Myocyte (in vitro differentiated cells): ENCODE measurements around the gene TRAF7. TPM values are rescaled to one million over a fixed set of nuclear protein-coding genes. Genes with fewer than 3 reads are reported as not detected.
"Not testable (repeated sequence)": the region's sequence is repeated elsewhere in the genome, so short reads cannot be mapped to it uniquely, and the experiment has no call there.

Experiments used
- DNase-seq: peaks from one replicate; pipeline ENCODE4 v3.0.0-alpha.2; 2012; ENCODE audit warnings: low read depth
- total RNA-seq: library from RNA; depleted of rRNA; stranded (reverse); fragments of >200 nt; gene quantifications from 2 replicates; pipeline ENCODE4 v1.2.3, GENCODE V29; 2014

TRAF7 gene
- total RNA-seq, 1 donor from 2014 or later, result 95.8 TPM

GRCh38 chr16:2121853-2122252, 33.7 kb upstream of the TRAF7 start:
- no peak for DNase-seq

- DNase-seq, result no peak
Measured at GRCh38 chr16:2122429-2122828, 33.2 kb upstream of the TRAF7 start.

GRCh38 chr16:2122934-2123683, 32.5 kb upstream of the TRAF7 start:
- DNase-seq, result not testable (repeated sequence)

DNA sequence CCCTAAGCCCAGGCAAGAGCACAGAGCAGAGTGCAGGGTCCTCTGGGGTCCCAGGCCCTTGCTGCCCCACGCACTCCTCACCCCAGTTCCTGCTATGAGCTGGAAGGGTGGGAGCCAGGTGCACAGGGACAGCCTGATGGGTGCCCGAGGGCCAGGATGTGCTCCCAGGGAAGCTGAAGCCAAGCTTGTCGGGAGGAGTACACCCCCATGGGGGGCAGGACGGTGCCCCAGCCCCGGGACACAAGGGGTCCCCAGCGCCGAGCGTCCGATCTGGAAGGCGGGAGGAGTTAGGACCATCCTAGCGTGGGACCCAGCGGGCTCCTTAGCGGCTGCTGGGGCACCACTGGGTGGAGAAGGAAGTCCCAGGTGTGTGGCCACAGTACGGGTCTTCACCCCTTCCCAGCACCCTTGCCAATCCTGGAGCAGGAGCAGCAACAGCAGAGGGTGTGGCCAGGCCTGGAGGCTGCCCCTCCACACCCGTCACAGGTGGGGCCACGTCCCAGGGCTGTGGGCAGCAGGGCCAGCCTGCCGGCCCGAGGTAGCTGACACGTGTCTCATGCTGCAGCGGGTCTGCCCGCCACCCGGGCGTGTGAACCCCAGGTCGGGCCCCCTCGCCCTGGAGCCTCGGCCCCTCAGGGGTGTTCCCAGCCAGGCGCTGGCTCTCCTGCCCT, 31.7 kb upstream of the TRAF7 start:
- DNase-seq, result not testable (repeated sequence)

DNA sequence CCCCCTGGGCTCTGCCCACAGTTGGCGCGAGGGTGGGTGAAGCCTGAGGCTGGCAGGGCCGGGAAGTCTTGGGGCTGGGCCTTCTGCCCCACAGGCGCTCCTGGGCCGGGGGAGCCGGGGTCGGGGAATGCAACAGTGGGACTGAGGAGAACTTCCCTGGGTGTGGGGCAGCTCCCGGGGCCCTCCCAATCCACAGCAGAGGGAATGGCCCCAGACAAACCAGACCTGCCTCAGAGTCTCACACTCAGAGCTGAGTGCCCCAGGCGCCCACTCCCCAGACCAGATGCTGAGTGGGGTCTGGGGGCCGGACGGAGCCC, 31.2 kb upstream of the TRAF7 start:
- DNase-seq, result peak; percentile 25

DNA sequence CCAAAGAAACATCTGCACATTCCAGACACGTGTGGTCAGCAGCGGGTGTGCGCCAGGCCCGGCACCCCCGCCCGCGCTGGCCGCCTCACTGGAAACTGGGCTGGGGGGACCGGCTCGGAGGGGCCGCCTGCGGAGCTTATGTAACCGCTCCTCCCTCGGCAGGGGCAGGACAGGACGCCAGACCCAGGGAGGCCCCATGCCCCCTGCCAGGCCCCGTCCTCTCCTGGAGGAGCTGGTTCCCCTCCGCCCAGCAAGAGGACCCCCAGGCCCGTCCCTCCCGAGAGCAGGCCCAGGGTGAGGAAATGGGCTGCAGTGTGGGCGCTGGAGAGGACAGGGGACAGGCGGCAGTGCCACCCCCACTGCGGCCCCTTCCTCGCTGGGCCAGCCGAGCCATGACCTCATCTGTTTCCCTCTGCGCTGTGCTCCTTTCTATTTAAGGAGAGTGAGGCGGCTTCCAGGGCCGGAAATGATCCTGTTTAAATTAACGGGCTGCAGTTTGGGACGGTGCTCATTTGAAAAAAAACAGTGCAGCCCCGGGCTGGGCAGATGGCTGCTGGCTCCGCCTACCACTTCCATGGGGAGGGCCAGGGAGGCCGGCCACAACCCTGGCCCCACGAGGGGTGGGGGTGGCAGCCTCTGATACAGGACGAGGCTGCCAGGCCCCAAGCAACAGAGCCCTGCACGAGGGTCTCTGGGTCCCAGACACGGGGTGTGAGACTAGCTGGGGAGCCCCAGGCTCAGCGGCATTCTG, 30.7 kb upstream of the TRAF7 start:
- peak; percentile 78 for DNase-seq

GRCh38 chr16:2125609-2126008, 30.0 kb upstream of the TRAF7 start:
- not testable (repeated sequence) for DNase-seq

DNA sequence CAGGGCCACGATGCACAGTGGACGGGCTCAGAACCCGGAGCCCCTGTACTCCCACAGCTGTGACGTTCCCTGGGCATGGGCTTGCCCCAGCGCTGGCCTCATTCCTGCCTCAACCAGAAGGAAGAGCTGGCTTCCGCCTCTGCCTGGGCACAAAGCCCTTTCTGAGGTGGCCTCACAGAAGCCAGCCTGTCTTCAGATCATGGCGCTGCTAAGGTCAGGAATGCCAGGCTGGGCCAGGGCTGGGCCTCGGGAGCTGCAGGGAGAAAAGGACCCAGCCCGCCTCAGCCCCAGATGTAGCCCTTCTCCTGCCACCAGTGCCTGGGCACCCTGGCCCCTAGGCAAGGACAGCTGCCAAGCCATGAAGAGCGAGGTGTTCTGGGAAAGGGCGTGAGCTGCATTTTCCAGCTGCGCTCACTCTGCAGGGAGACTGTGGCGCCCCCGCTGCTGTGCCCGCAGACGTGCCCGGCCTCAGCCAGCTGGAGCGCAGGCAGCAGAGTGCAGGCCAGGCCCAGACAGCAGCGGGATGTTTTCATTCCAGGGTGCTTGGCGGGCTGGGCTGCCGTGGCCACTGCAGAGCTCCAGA, 29.3 kb upstream of the TRAF7 start:
- peak; percentile 69 for DNase-seq

- not testable (repeated sequence) for DNase-seq
Measured at GRCh38 chr16:2126928-2127556, 28.5 kb upstream of the TRAF7 start.

DNA sequence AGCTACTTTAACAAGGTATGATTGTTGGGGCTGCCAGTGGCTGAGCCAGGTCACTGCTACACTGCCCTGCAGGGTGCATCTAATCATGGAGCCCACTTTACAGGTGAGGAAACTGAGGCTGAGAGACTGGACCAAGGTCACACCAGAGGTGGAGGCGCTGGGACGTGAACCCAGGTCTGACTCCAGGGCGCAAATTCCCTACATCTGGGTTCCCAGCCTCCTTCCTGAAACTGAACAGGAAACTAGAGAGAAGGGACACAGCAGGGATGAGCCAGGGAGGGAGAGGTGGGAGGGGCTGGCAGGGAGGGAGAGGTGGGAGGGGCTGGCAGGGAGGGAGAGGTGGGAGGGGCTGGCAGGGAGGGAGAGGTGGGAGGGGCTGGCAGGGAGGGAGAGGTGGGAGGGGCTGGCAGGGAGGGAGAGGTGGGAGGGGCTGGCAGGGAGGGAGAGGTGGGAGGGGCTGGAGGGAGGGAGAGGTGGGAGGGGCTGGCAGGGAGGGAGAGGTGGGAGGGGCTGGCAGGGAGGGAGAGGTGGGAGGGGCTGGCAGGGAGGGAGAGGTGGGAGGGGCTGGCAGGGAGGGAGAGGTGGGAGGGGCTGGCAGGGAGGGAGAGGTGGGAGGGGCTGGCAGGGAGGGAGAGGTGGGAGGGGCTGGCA, 27.8 kb upstream of the TRAF7 start:
- DNase-seq, result peak; percentile 39

GRCh38 chr16:2129251-2129650, 26.3 kb upstream of the TRAF7 start:
- DNase-seq, result peak; percentile 53

GRCh38 chr16:2129890-2130447, 25.6 kb upstream of the TRAF7 start:
- DNase-seq, result not testable (repeated sequence)

DNA sequence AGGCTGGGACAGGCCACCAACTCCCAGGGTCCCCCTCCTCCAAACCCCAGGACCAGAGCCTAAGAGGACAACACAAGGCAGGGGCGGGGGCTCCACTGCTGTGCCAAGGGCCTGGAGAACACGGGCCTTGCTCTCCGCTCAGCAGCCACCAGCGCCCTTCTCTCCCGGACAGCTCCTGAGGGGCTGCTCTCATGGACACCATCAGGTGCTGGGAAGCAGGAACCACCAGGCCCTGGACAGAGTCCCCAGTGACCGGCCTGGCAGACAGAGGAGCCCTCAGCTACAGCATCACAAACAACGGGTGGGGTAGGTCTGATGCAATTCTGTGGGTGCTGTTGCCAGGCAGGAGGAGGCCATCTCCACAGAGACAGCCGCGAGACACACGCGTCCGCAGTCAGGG, 21.8 kb upstream of the TRAF7 start:
- not testable (repeated sequence) for DNase-seq

DNA sequence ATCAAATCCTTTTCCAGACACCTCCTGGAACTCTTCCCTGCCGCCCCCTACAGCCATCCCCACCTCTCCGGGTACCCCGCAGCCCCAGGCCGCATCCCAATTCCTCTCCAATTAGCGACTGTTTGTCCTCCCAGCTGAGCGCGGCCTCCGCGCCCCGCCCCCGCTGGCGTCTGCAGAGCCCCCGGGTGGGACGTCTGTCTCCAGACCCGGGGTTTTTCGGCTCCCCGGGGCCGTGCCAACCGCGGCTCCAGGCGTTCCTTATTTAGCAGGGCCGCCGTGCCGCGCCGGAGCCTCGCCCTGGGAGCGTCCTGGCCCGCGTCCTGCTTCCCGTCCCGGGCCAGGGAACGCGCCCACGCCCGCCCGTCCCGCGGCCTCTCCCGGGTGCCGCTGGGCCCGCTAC, 20.5 kb upstream of the TRAF7 start:
- not testable (repeated sequence) for DNase-seq

GRCh38 chr16:2135770-2136490, 19.7 kb upstream of the TRAF7 start, which contains the start of gene PKD1:
PKD1 (minus strand) TSS chr16:2135898; CDS start chr16:2135689, 209 bp downstream.
- DNase-seq, result peak; percentile 88

DNA sequence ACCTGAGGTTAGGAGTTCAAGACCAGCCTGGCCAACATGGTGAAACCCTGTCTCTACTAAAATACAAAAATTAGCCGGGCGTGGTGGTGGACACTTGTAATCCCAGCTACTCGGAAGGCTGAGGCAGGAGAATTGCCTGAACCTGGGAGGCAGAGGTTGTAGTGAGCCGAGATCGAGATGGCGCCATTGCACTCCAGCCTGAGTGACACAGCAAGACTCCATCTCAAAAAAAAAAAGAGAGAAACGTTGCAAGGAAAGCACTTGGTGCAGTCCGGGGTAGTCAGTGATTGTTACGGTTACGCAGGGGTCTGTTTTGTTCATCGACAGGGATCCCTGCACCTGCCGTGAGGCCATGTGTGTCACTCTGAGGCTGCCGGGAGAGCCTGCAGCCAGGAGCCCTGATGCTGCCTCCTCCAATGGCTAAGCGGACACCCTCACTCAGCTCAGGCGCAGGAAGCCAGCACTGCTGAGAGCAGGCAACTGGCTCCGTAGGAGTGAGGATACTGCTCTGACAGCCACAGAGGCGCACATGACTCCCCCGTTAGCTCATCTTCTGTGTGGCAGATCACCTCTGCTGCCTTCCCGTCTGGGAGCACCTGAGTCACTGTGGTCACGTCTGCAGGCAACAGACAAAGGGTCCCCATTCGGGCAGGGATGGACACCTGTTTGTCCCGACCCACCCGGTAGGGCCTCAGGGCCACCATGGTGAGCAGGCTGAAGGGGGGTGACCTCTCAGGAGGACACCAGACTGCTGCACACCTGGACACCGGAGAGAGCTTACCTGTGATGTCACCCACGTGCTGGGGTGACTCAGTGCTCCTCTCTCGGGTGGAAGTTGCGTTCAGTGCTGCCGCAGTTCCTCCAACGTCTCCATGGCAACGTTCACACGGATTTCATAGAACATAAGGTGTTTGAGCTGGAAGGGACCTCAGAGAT, 12.4 kb upstream of the TRAF7 start:
- DNase-seq, result no peak

DNA sequence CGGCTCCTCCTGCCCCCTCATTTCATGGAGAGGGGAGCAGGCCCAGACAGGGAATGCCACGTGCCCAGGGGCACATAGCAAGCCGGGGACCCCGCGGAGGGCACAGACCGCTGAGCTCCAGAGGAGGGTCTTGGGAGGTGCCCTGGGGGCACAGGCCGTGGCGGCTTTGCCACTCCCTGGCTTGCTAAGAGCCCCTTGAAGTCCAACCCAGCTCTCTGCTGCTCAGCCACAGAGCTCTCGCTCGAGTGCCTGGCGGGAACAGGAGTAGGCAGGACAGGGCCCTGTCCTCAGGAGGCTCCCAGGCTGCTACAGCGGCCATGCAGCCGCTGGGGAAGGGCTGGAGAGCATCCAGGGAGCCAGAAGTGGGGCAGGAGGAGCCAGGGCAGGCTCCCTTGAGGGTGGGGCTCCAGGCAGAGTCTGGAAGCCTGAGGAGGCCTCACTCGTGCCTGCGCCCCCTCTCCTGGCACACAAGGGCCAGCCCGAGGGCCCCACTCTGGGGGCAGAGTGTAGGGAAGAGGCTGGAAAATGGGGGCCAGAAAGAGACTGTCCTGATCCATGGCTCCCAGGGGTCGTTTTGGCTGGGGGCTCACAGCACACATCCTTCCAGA, 11.6 kb upstream of the TRAF7 start:
- DNase-seq, result no peak

- no peak for DNase-seq
Measured at GRCh38 chr16:2145843-2146242, 9.7 kb upstream of the TRAF7 start.
